ENCODE measurements around the gene ATP2B3.

Gene ATP2B3

GRCh38 chrX:153476666-153477363 lies 40.6 kb upstream of the ATP2B3 start:
- H3K27me3 ChIP-seq (replicated peaks; ENCODE audit: control insufficient read depth, insufficient read depth, low read length) = no peaks in the 10 kb centered on the region
- no peak overlapping the region for H3K9ac ChIP-seq (ENCODE audit: low read length)
- peaks cover 13% of the 10 kb centered on the region for H3K4me1 ChIP-seq (ENCODE audit: control insufficient read depth, insufficient read depth, low read length)
- no peaks in the 10 kb centered on the region for H3K9me3 ChIP-seq (ENCODE audit: control insufficient read depth, low read length)
- no peak overlapping the region for H3K4me3 ChIP-seq (ENCODE audit: low read length)
- peak; percentile 64 for DNase-seq (ENCODE audit: low read depth)
- H3K36me3 ChIP-seq (ENCODE audit: control insufficient read depth, insufficient read depth, low read length, severe bottlenecking) = no peaks in the 10 kb centered on the region

GRCh38 chrX:153477364-153477857 lies 40.0 kb upstream of the ATP2B3 start:
- Histone ChIP-seq H3K4me1 (ENCODE audit: control insufficient read depth, insufficient read depth, low read length) (peaks cover 13% of the 10 kb centered on the region), H3K9ac (ENCODE audit: low read length) (no peak overlapping the region), H3K9me3 (ENCODE audit: control insufficient read depth, low read length) (no peaks in the 10 kb centered on the region), H3K36me3 (ENCODE audit: control insufficient read depth, insufficient read depth, low read length, severe bottlenecking) (no peaks in the 10 kb centered on the region), H3K27me3 (replicated peaks; ENCODE audit: control insufficient read depth, insufficient read depth, low read length) (no peaks in the 10 kb centered on the region), H3K4me3 (ENCODE audit: low read length) (no peak overlapping the region)
- no peak for DNase-seq (ENCODE audit: low read depth)

GRCh38 chrX:153477901-153478300 lies 39.5 kb upstream of the ATP2B3 start:
- no peak for DNase-seq (ENCODE audit: low read depth)
- no peak overlapping the region for H3K4me3 ChIP-seq (ENCODE audit: low read length)
- no peaks in the 10 kb centered on the region for H3K27me3 ChIP-seq (replicated peaks; ENCODE audit: control insufficient read depth, insufficient read depth, low read length)
- H3K36me3 ChIP-seq (ENCODE audit: control insufficient read depth, insufficient read depth, low read length, severe bottlenecking) = no peaks in the 10 kb centered on the region
- H3K4me1 ChIP-seq (ENCODE audit: control insufficient read depth, insufficient read depth, low read length) = peaks cover 13% of the 10 kb centered on the region
- H3K9me3 ChIP-seq (ENCODE audit: control insufficient read depth, low read length) = no peaks in the 10 kb centered on the region
- no peak overlapping the region for H3K9ac ChIP-seq (ENCODE audit: low read length)

- H3K4me1 ChIP-seq (ENCODE audit: control insufficient read depth, insufficient read depth, low read length) = peaks cover 13% of the 10 kb centered on the region
- no peak for DNase-seq (ENCODE audit: low read depth)
- no peaks in the 10 kb centered on the region for H3K9me3 ChIP-seq (ENCODE audit: control insufficient read depth, low read length)
- no peaks in the 10 kb centered on the region for H3K27me3 ChIP-seq (replicated peaks; ENCODE audit: control insufficient read depth, insufficient read depth, low read length)
- H3K4me3 ChIP-seq (ENCODE audit: low read length) = no peak overlapping the region
- no peak overlapping the region for H3K9ac ChIP-seq (ENCODE audit: low read length)
- no peaks in the 10 kb centered on the region for H3K36me3 ChIP-seq (ENCODE audit: control insufficient read depth, insufficient read depth, low read length, severe bottlenecking)
Measured at GRCh38 chrX:153478746-153479145, 38.7 kb upstream of the ATP2B3 start.

- no peak for DNase-seq (ENCODE audit: low read depth)
- H3K9me3 ChIP-seq (ENCODE audit: control insufficient read depth, low read length) = no peaks in the 10 kb centered on the region
- peaks cover 9% of the 10 kb centered on the region for H3K4me1 ChIP-seq (ENCODE audit: control insufficient read depth, insufficient read depth, low read length)
- no peaks in the 10 kb centered on the region for H3K36me3 ChIP-seq (ENCODE audit: control insufficient read depth, insufficient read depth, low read length, severe bottlenecking)
- no peak overlapping the region for H3K9ac ChIP-seq (ENCODE audit: low read length)
- H3K27me3 ChIP-seq (replicated peaks; ENCODE audit: control insufficient read depth, insufficient read depth, low read length) = no peaks in the 10 kb centered on the region
- no peak overlapping the region for H3K4me3 ChIP-seq (ENCODE audit: low read length)
Measured at GRCh38 chrX:153481043-153481442, 36.4 kb upstream of the ATP2B3 start.

GRCh38 chrX:153482376-153483015 lies 34.9 kb upstream of the ATP2B3 start:
- Histone ChIP-seq H3K4me1 (ENCODE audit: control insufficient read depth, insufficient read depth, low read length) (peaks cover 6% of the 10 kb centered on the region), H3K4me3 (ENCODE audit: low read length) (no peak overlapping the region), H3K9ac (ENCODE audit: low read length) (no peak overlapping the region), H3K9me3 (ENCODE audit: control insufficient read depth, low read length) (no peaks in the 10 kb centered on the region), H3K36me3 (ENCODE audit: control insufficient read depth, insufficient read depth, low read length, severe bottlenecking) (no peaks in the 10 kb centered on the region), H3K27me3 (replicated peaks; ENCODE audit: control insufficient read depth, insufficient read depth, low read length) (no peaks in the 10 kb centered on the region)
- DNase-seq (ENCODE audit: low read depth) = no peak

- Histone ChIP-seq H3K9me3 (ENCODE audit: control insufficient read depth, low read length) (no peaks in the 10 kb centered on the region), H3K27me3 (replicated peaks; ENCODE audit: control insufficient read depth, insufficient read depth, low read length) (no peaks in the 10 kb centered on the region), H3K36me3 (ENCODE audit: control insufficient read depth, insufficient read depth, low read length, severe bottlenecking) (no peaks in the 10 kb centered on the region), H3K4me1 (ENCODE audit: control insufficient read depth, insufficient read depth, low read length) (peaks cover 4% of the 10 kb centered on the region), H3K9ac (ENCODE audit: low read length) (no peak overlapping the region), H3K4me3 (ENCODE audit: low read length) (no peak overlapping the region)
- DNase-seq (ENCODE audit: low read depth) = no peak
Measured at GRCh38 chrX:153485396-153486080, 31.9 kb upstream of the ATP2B3 start.

- Histone ChIP-seq H3K4me3 (ENCODE audit: low read length) (no peak overlapping the region), H3K4me1 (ENCODE audit: control insufficient read depth, insufficient read depth, low read length) (peaks cover 4% of the 10 kb centered on the region), H3K36me3 (ENCODE audit: control insufficient read depth, insufficient read depth, low read length, severe bottlenecking) (no peaks in the 10 kb centered on the region), H3K9me3 (ENCODE audit: control insufficient read depth, low read length) (no peaks in the 10 kb centered on the region), H3K9ac (ENCODE audit: low read length) (no peak overlapping the region), H3K27me3 (replicated peaks; ENCODE audit: control insufficient read depth, insufficient read depth, low read length) (no peaks in the 10 kb centered on the region)
- DNase-seq (ENCODE audit: low read depth) = no peak
Measured at GRCh38 chrX:153486171-153486570, 31.3 kb upstream of the ATP2B3 start.

- Histone ChIP-seq H3K4me1 (ENCODE audit: control insufficient read depth, insufficient read depth, low read length) (peaks cover 4% of the 10 kb centered on the region), H3K36me3 (ENCODE audit: control insufficient read depth, insufficient read depth, low read length, severe bottlenecking) (no peaks in the 10 kb centered on the region), H3K4me3 (ENCODE audit: low read length) (no peak overlapping the region), H3K27me3 (replicated peaks; ENCODE audit: control insufficient read depth, insufficient read depth, low read length) (no peaks in the 10 kb centered on the region), H3K9me3 (ENCODE audit: control insufficient read depth, low read length) (no peaks in the 10 kb centered on the region), H3K9ac (ENCODE audit: low read length) (no peak overlapping the region)
- no peak for DNase-seq (ENCODE audit: low read depth)
Measured at GRCh38 chrX:153487590-153488071, 29.8 kb upstream of the ATP2B3 start.

GRCh38 chrX:153488231-153488914 lies 29.1 kb upstream of the ATP2B3 start:
- Histone ChIP-seq H3K9ac (ENCODE audit: low read length) (no peak overlapping the region), H3K4me3 (ENCODE audit: low read length) (no peak overlapping the region), H3K9me3 (ENCODE audit: control insufficient read depth, low read length) (no peaks in the 10 kb centered on the region), H3K36me3 (ENCODE audit: control insufficient read depth, insufficient read depth, low read length, severe bottlenecking) (no peaks in the 10 kb centered on the region), H3K4me1 (ENCODE audit: control insufficient read depth, insufficient read depth, low read length) (peaks cover 4% of the 10 kb centered on the region), H3K27me3 (replicated peaks; ENCODE audit: control insufficient read depth, insufficient read depth, low read length) (no peaks in the 10 kb centered on the region)
- peak; percentile 59 for DNase-seq (ENCODE audit: low read depth)

All from adipocyte (in vitro differentiated cells).